Hepatocyte (in vitro differentiated cells): ENCODE results near the gene FASTKD1.

ENCODE experiments used
- CTCF ChIP-seq: fragments of 200-600 bp; sonication (generic); IDR thresholded peaks from 2 replicates; pipeline ENCODE4 v1.5.1; 2016; ENCODE audit warnings: antibody characterized with exemption, mild to moderate bottlenecking; ENCODE audit not compliant: poor library complexity
- EZH2 ChIP-seq: fragments of 200-600 bp; sonication (generic); IDR thresholded peaks from 2 replicates; pipeline ENCODE4 v1.6.1; 2016; ENCODE audit warnings: antibody characterized with exemption, mild to moderate bottlenecking, borderline replicate concordance

GRCh38 chr2:169507698-169508097 lies 66.0 kb downstream of the FASTKD1 start:
- TF ChIP-seq CTCF (no peak), EZH2 (no peak)
